Right ventricle myocardium inferior (tissue), 1 donor: ENCODE results near the gene PRMT9. TPM values are rescaled to one million over a fixed set of nuclear protein-coding genes. Genes with fewer than 3 reads are reported as not detected.

Source experiments
- ATAC-seq: fragments of 200-7000 bp; cut with Tn5 transposase; one replicate; pipeline ENCODE4 v1.9.1; 2020; ENCODE audit warnings: mild to moderate bottlenecking, moderate library complexity
- DNase-seq: peaks from one replicate; pipeline ENCODE4 v3.0.0; 2021; ENCODE audit errors: missing footprints
- intact Hi-C: fragments of 100-400 bp; cut with DNase I; formaldehyde crosslinking; loops from one replicate; pipeline ENCODE4 v1.11.0; 2022
- total RNA-seq: library from RNA; stranded (reverse); fragmentation: NEBNext Ultra II Directional; extraction: Animal tissue kit (Norgen Biotek cat#: 25700); gene quantifications from one replicate; pipeline ENCODE4 v1.2.1, GENCODE V29; 2021
- donor health status: DM: no; HTN: yes; CAD: no; lungs with severe emphysema.

The PRMT9 gene
- total RNA-seq, 1 donor from 2014 or later, result 4.2 TPM

GRCh38 chr4:147590249-147590920 is 93.6 kb downstream of the PRMT9 start:
- DNase-seq (no peak), ATAC-seq (no peak)
- intact Hi-C loops, result loop anchor here (2.0 kb wide), 1 partner anchor 480 kb away; no protein-coding TSS in a partner anchor

- DNase-seq (no peak), ATAC-seq (no peak)
- intact Hi-C loops, result loop anchor here (5.0 kb wide), 2 partner anchors 427 to 572 kb away; no protein-coding TSS in a partner anchor
Measured at GRCh38 chr4:147589586-147589985, 94.4 kb downstream of the PRMT9 start.

Other genes with a start within 250 kb of the PRMT9 start
- gene EDNRA, start 203.1 kb downstream of the PRMT9 start, total RNA-seq, result 4.9 TPM
- 26.4 TPM for gene TMEM184C, start 66.8 kb downstream of the PRMT9 start, total RNA-seq
- gene ARHGAP10, start 47.9 kb upstream of the PRMT9 start, total RNA-seq, result 71.8 TPM